ENCODE results near the gene ZNF428.

GRCh38 chr19:43656436-43656835 is 37.0 kb upstream of the ZNF428 start:
- TF ChIP-seq CTCF (IDR thresholded peaks at IDR 0.05; ENCODE audit: low read depth, low read length, missing input control) (no peak), TAF1 (conservative IDR thresholded peaks at IDR 0.05) (no peak), RAD21 (IDR thresholded peaks at IDR 0.05) (no peak), FOXA1 (IDR thresholded peaks at IDR 0.05) (no peak), REST (IDR thresholded peaks at IDR 0.05) (no peak), SP1 (IDR thresholded peaks at IDR 0.05) (no peak), HNF4A (conservative IDR thresholded peaks at IDR 0.05) (no peak), GABPA (IDR thresholded peaks at IDR 0.05 in 1 of 2, conservative IDR thresholded peaks at IDR 0.05 in 1 of 2) (no peak), ZBTB33 (IDR thresholded peaks at IDR 0.05) (no peak), EGR1 (IDR thresholded peaks at IDR 0.05; ENCODE audit: low read depth in 2 of 2) (no peak), JUND (IDR thresholded peaks at IDR 0.05) (no peak)
